SU-DHL-6 (cell line): ENCODE results near the gene IFITM2.

ENCODE experiments used
- H2AFZ ChIP-seq: fragments of 200-600 bp; sonication (generic); 2 replicates; pipeline ENCODE4 v1.6.1; 2014; ENCODE audit warnings: low read depth, mild to moderate bottlenecking, moderate library complexity, mixed read lengths, antibody characterized with exemption, low read length; ENCODE audit not compliant: severe bottlenecking
- H3F3A ChIP-seq: fragments of 200-600 bp; shearing (Covaris generic); 2 replicates; pipeline ENCODE4 v1.6.0; 2016; ENCODE audit warnings: antibody characterized with exemption, mild to moderate bottlenecking; ENCODE audit not compliant: insufficient read depth
- H3K27ac ChIP-seq: fragments of 200-600 bp; sonication (generic); 2 replicates; pipeline ENCODE4 v1.5.1; 2016; ENCODE audit warnings: low read depth, mild to moderate bottlenecking, low read length, moderate library complexity, mixed read lengths
- H3K27me3 ChIP-seq: fragments of 200-600 bp; sonication (generic), shearing (Covaris generic); 2 replicates; pipeline ENCODE4 v1.6.0; 2014; ENCODE audit warnings: mild to moderate bottlenecking, low read length
- H3K36me3 ChIP-seq: fragments of 200-600 bp; sonication (generic); 2 replicates; pipeline ENCODE4 v1.6.1; 2014; ENCODE audit warnings: mild to moderate bottlenecking, low read length, mixed read lengths
- H3K4me2 ChIP-seq: fragments of 300-600, 200-600 bp; shearing (Covaris generic), sonication (generic); 2 replicates; pipeline ENCODE4 v1.6.0; 2014; ENCODE audit warnings: low read length, low read depth, mild to moderate bottlenecking; ENCODE audit not compliant: poor library complexity, severe bottlenecking
- H3K4me3 ChIP-seq: fragments of 200-600 bp; sonication (generic); 2 replicates; pipeline ENCODE4 v1.5.1; 2014; ENCODE audit warnings: antibody characterized with exemption, low read length, mild to moderate bottlenecking, mixed read lengths; ENCODE audit not compliant: insufficient read depth, poor library complexity, severe bottlenecking
- H3K79me2 ChIP-seq: fragments of 200-600 bp; sonication (generic); 2 replicates; pipeline ENCODE4 v1.6.1; 2014; ENCODE audit warnings: mild to moderate bottlenecking, low read length, moderate library complexity; ENCODE audit not compliant: insufficient read depth
- H3K9ac ChIP-seq: fragments of 200-600 bp; sonication (generic); 2 replicates; pipeline ENCODE4 v1.7.0; 2014; ENCODE audit warnings: mild to moderate bottlenecking, low read length
- H3K9me2 ChIP-seq: fragments of 200-600 bp; sonication (generic); replicated peaks from 2 replicates; pipeline ENCODE4 v1.6.1; 2014; ENCODE audit warnings: low read length; ENCODE audit not compliant: insufficient read depth
- H3K9me3 ChIP-seq: fragments of 200-600 bp; sonication (generic); 2 replicates; pipeline ENCODE4 v1.6.1; 2014; ENCODE audit warnings: low read length, mixed read lengths; ENCODE audit not compliant: insufficient read depth
- H4K20me1 ChIP-seq: fragments of 200-600 bp; sonication (generic); 2 replicates; pipeline ENCODE4 v1.6.1; 2014; ENCODE audit warnings: low read depth, mild to moderate bottlenecking, antibody characterized with exemption, low read length, moderate library complexity, mixed read lengths
- CTCF ChIP-seq: fragments of 200-600 bp; sonication (generic); IDR thresholded peaks from one replicate; pipeline ENCODE4 v1.5.1; 2017; ENCODE audit warnings: antibody characterized with exemption, mild to moderate bottlenecking, low read length, moderate library complexity; ENCODE audit not compliant: insufficient read depth, poor library complexity, severe bottlenecking
- EZH2phosphoT487 ChIP-seq: fragments of 200-600 bp; sonication (generic), shearing (Covaris generic); conservative IDR thresholded peaks from 2 replicates; pipeline ENCODE4 v1.6.1; 2018; ENCODE audit warnings: mild to moderate bottlenecking, antibody characterized with exemption, low read length, moderate library complexity, mixed read lengths

The IFITM2 gene

GRCh38 chr11:329886-330253 is 22.3 kb downstream of the IFITM2 start:
- Histone ChIP-seq H3K4me2 (peak overlapping the region; percentile 30), H3K4me3 (no peak overlapping the region), H3K36me3 (no peaks in the 10 kb centered on the region), H3K9me3 (no peaks in the 10 kb centered on the region), H4K20me1 (no peaks in the 10 kb centered on the region), H3K27ac (peak overlapping the region; percentile 61), H3K9me2 (no peaks in the 10 kb centered on the region), H3K27me3 (no peaks in the 10 kb centered on the region), H3F3A (peaks cover 25% of the 10 kb centered on the region), H3K79me2 (no peaks in the 10 kb centered on the region), H2AFZ (no peak overlapping the region), H3K9ac (peak overlapping the region; percentile 7)
- no peak for TF ChIP-seq CTCF
- no peak for TF ChIP-seq EZH2phosphoT487

GRCh38 chr11:330307-330693 is 22.7 kb downstream of the IFITM2 start:
- Histone ChIP-seq H3F3A (peaks cover 25% of the 10 kb centered on the region), H3K9ac (peak overlapping the region; percentile 7), H3K4me3 (no peak overlapping the region), H4K20me1 (no peaks in the 10 kb centered on the region), H3K9me3 (no peaks in the 10 kb centered on the region), H3K36me3 (no peaks in the 10 kb centered on the region), H3K27me3 (no peaks in the 10 kb centered on the region), H3K79me2 (no peaks in the 10 kb centered on the region), H3K9me2 (no peaks in the 10 kb centered on the region), H3K4me2 (peak overlapping the region; percentile 30), H2AFZ (no peak overlapping the region), H3K27ac (peak overlapping the region; percentile 61)
- TF ChIP-seq CTCF (no peak), EZH2phosphoT487 (no peak)

- no peaks in the 10 kb centered on the region for H4K20me1 ChIP-seq
- H3K4me2 ChIP-seq = peak overlapping the region; percentile 30
- H3K27ac ChIP-seq = peak overlapping the region; percentile 61
- peaks cover 25% of the 10 kb centered on the region for H3F3A ChIP-seq
- no peaks in the 10 kb centered on the region for H3K27me3 ChIP-seq
- H3K9ac ChIP-seq = peak overlapping the region; percentile 7
- H3K9me2 ChIP-seq = no peaks in the 10 kb centered on the region
- no peak overlapping the region for H3K4me3 ChIP-seq
- TF ChIP-seq EZH2phosphoT487 (no peak), CTCF (no peak)
- H3K9me3 ChIP-seq = no peaks in the 10 kb centered on the region
- H2AFZ ChIP-seq = no peak overlapping the region
- no peaks in the 10 kb centered on the region for H3K79me2 ChIP-seq
- H3K36me3 ChIP-seq = no peaks in the 10 kb centered on the region
Measured at GRCh38 chr11:330694-331357, 23.2 kb downstream of the IFITM2 start.
